Measurements from ENCODE around the gene P2RY2.

DNA sequence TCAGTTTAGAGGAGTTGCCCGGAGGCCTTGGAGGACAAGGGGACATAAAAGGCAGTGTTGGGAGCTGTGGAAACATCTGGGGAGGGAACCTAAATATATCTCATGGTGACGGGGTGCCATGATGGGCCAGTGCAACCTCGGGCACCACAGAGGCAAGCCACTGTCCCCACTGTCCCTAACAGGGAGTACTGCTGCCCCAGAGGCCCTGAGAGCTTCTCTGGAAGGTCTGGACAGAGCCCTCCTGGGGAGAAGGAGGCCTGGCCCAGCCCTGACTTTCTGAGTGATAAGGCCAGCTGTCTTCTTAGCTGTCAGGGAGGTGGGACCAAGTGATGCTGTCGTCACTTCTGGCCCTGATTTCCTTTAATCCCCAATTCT, 48.6 kb downstream of the P2RY2 start:
- TF ChIP-seq, protein P1, sequence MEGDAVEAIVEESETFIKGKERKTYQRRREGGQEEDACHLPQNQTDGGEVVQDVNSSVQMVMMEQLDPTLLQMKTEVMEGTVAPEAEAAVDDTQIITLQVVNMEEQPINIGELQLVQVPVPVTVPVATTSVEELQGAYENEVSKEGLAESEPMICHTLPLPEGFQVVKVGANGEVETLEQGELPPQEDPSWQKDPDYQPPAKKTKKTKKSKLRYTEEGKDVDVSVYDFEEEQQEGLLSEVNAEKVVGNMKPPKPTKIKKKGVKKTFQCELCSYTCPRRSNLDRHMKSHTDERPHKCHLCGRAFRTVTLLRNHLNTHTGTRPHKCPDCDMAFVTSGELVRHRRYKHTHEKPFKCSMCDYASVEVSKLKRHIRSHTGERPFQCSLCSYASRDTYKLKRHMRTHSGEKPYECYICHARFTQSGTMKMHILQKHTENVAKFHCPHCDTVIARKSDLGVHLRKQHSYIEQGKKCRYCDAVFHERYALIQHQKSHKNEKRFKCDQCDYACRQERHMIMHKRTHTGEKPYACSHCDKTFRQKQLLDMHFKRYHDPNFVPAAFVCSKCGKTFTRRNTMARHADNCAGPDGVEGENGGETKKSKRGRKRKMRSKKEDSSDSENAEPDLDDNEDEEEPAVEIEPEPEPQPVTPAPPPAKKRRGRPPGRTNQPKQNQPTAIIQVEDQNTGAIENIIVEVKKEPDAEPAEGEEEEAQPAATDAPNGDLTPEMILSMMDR (IDR thresholded peaks at IDR 0.05; ENCODE audit: insufficient read depth, low read length, poor library complexity, severe bottlenecking) = no peak
- TF ChIP-seq EZH2phosphoT487 (conservative IDR thresholded peaks at IDR 0.05; ENCODE audit: low read length) = no peak

Data from SU-DHL-6 (cell line).